Measurements from ENCODE around the gene PTPRD.

DNA sequence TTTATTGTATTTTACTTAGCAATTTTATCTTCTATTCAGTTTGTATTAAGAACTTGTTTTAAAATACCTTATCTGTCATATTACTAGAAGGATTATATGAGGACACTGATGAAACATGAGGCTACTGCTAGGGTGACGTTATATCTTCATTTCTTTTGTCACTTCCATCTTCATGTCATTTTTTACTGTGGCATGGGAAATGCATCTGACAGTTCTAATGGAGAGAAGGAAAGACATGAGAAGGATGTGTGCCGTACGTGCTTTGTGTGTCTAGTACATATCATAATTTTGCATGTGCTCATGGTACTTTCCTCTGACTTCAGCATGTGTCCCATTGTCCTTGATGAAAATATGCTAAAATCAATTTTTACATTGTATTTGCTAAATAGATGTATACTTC, 258.2 kb downstream of the PTPRD start:
- TF ChIP-seq POLR2A (IDR thresholded peaks at IDR 0.05; ENCODE audit: low read depth, low read length): no peak
- TF ChIP-seq POLR2AphosphoS5 (IDR thresholded peaks at IDR 0.05; ENCODE audit: low read depth, low read length): no peak
- no peak for TF ChIP-seq TAF1 (IDR thresholded peaks at IDR 0.05; ENCODE audit: borderline replicate concordance, low read depth, low read length)

Data from GM12892 (cell line).